H1 (cell line): Measurements from ENCODE around the gene DCPS. TPM values are rescaled to one million over a fixed set of nuclear protein-coding genes. Genes with fewer than 3 reads are reported as not detected.
A peak's percentile ranks its signal among the peaks of the same experiment; 100 is the strongest.

Experiments used
- ASH2L ChIP-seq: fragments of 200-600, 300-600 bp; sonication (generic); IDR thresholded peaks from one replicate; pipeline ENCODE4 v1.7.1; 2017; ENCODE audit warnings: low read length
- BCL11A ChIP-seq, 2 experiments: IDR thresholded peaks; one replicate each; pipeline ENCODE4 v1.6.1; 2011; ENCODE audit warnings: low read depth in 2 of 2, low read length in 2 of 2, mild to moderate bottlenecking in 2 of 2
- CBX5 ChIP-seq: fragments of 300-800, 300-1000 bp; sonication (generic); IDR thresholded peaks from 2 replicates; pipeline ENCODE4 v1.7.1; 2016; ENCODE audit warnings: antibody characterized with exemption, low read length, low read depth
- CHD1 ChIP-seq: IDR thresholded peaks from 2 replicates; pipeline ENCODE4 v1.6.1; 2012; ENCODE audit warnings: low read depth, low read length, improper control_type of control experiment
- CHD2 ChIP-seq: IDR thresholded peaks from 2 replicates; pipeline ENCODE4 v1.6.1; 2012; ENCODE audit warnings: low read length, improper control_type of control experiment
- FOSL1 ChIP-seq: IDR thresholded peaks from 2 replicates; pipeline ENCODE4 v1.6.1; 2011; ENCODE audit warnings: mild to moderate bottlenecking, low read depth, low read length, moderate library complexity; ENCODE audit not compliant: insufficient read depth
- GTF2F1 ChIP-seq: IDR thresholded peaks from 2 replicates; pipeline ENCODE4 v1.6.1; 2012; ENCODE audit warnings: low read depth, low read length, improper control_type of control experiment, borderline replicate concordance
- HDAC2 ChIP-seq, 2 experiments: fragments of 300-600 bp in 1 of 2; sonication (generic) in 1 of 2; IDR thresholded peaks; 2 replicates each; pipeline ENCODE4 v1.6.1; 2011 to 2012; ENCODE audit warnings: low read depth in 2 of 2, low read length in 2 of 2, mild to moderate bottlenecking in 2 of 2, moderate library complexity in 2 of 2, borderline replicate concordance in 1 of 2, inconsistent platforms in 1 of 2
- JUN ChIP-seq: IDR thresholded peaks from 2 replicates; pipeline ENCODE4 v1.6.1; 2011; ENCODE audit warnings: low read depth, mild to moderate bottlenecking, improper control_type of control experiment, low read length
- KDM5A ChIP-seq: fragments of 200-600 bp; IDR thresholded peaks from 2 replicates; pipeline ENCODE4 v1.7.1; 2012; ENCODE audit warnings: mild to moderate bottlenecking, low read length, inconsistent platforms, mixed read lengths
- MAFK ChIP-seq: IDR thresholded peaks from 2 replicates; pipeline ENCODE4 v1.6.1; 2012; ENCODE audit warnings: low read depth, mild to moderate bottlenecking, improper control_type of control experiment, low read length
- NANOG ChIP-seq: IDR thresholded peaks from 2 replicates; pipeline ENCODE4 v1.6.1; 2011; ENCODE audit warnings: low read length, low read depth, mild to moderate bottlenecking, inconsistent platforms; ENCODE audit not compliant: insufficient read depth, poor library complexity, severe bottlenecking
- NRF1 ChIP-seq: IDR thresholded peaks from 2 replicates; pipeline ENCODE4 v1.6.1; 2011; ENCODE audit warnings: mild to moderate bottlenecking, low read depth, low read length, improper control_type of control experiment
- POLR2A ChIP-seq, 2 experiments: IDR thresholded peaks; 1 replicate in 1 of 2; 2 replicates in 1 of 2; pipeline ENCODE4 v1.6.1; 2011; ENCODE audit warnings: low read depth in 2 of 2, low read length in 2 of 2, mild to moderate bottlenecking in 2 of 2; ENCODE audit errors: control extremely low read depth in 1 of 2
- POLR2AphosphoS5 ChIP-seq: IDR thresholded peaks from 2 replicates; pipeline ENCODE4 v1.6.1; 2011; ENCODE audit warnings: low read depth, low read length
- POU5F1 ChIP-seq: IDR thresholded peaks from 2 replicates; pipeline ENCODE4 v1.6.1; 2011; ENCODE audit warnings: low read depth, mild to moderate bottlenecking, low read length, moderate library complexity
- SP1 ChIP-seq: IDR thresholded peaks from 2 replicates; pipeline ENCODE4 v1.6.1; 2011; ENCODE audit warnings: low read depth, low read length
- TAF7 ChIP-seq: optimal IDR thresholded peaks from 2 replicates; pipeline ENCODE3; 2011; ENCODE audit warnings: low read depth, mild to moderate bottlenecking, inconsistent platforms, low read length, moderate library complexity, borderline replicate concordance
- TBP ChIP-seq: IDR thresholded peaks from 2 replicates; pipeline ENCODE4 v1.6.1; 2011; ENCODE audit warnings: low read depth, low read length, improper control_type of control experiment
- polyA plus RNA-seq, 7 experiments: library from polyadenylated mRNA; depleted of rRNA in 3 of 7; stranded (reverse) in 5 of 7; unstranded in 2 of 7; fragments of >200 nt in 5 of 7; fragments of 200-250 nt in 2 of 7; gene quantifications; 1 replicate in 5 of 7; 2 replicates in 1 of 7; 4 replicates in 1 of 7; pipeline versions ENCODE4 v1.2.1 to v1.2.3, GENCODE V29; 2011 to 2013; ENCODE audit warnings: missing spikeins in 2 of 7, mixed read lengths in 2 of 7
- total RNA-seq: library from RNA; stranded (reverse); fragmentation: NEBNext Ultra II Directional; extraction: Animal tissue kit (Norgen Biotek cat#: 25700); gene quantifications from 2 replicates; pipeline ENCODE4 v1.2.1, GENCODE V29; 2021
- TF ChIP-seq, protein P1 (sequence below): IDR thresholded peaks from 2 replicates; pipeline ENCODE4 v1.6.1; 2012; ENCODE audit warnings: low read length, inconsistent platforms
- TF ChIP-seq, protein P2 (sequence below): IDR thresholded peaks from 2 replicates; pipeline ENCODE4 v1.6.1; 2011; ENCODE audit warnings: low read length, improper control_type of control experiment
- TF ChIP-seq, protein P3 (sequence below): IDR thresholded peaks from 2 replicates; pipeline ENCODE4 v1.6.1; 2012; ENCODE audit warnings: inconsistent platforms

DCPS gene
- total and polyA plus RNA-seq, 2 of the 8 experiments (the other 6 are each of a cell fraction or from before 2014, with no cell fraction given) = 24.6 to 55.2 TPM

DNA sequence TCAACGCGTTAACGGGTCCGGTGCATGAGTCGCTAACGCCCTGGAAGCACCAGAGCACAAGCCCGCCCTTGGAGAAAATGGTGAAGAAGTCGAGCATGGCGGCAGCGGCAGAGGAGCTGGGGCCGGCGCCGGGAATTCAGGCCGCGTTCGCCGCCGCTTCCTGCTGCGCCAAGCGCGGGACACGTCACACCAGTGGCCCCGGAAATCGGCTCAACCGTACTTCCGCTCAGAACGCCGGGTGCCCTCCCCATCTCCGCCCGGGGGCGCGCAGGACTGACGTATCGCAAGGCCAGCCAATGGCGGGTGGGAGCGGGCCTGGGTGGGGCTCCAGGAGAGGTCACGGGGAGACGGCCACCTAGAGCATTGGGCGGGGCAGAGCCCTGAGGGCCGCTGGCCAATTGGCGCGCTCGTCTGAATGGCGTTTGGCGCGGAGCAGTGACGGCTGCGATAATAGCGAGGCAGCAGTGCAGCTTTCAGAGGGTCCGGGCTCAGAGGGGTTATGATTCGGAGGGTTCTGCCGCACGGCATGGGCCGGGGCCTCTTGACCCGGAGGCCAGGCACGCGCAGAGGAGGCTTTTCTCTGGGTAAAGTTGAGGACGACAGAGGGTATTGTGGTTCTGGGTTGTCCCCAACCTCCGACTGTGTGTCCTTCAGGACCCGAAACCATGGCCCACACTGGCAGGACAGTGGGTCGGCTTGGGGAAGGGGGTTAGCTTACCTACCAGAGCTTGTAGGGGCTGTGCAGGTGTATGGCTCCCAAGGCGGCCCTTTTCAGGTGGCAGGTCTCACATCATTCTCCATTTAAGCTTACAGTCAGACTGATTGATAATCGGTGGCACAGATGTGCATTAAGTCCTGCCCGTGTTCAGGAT, 34.9 kb upstream of the DCPS start, which contains the start of the genes FOXRED1 and SRPRA (continued):
- TF ChIP-seq, protein P1, sequence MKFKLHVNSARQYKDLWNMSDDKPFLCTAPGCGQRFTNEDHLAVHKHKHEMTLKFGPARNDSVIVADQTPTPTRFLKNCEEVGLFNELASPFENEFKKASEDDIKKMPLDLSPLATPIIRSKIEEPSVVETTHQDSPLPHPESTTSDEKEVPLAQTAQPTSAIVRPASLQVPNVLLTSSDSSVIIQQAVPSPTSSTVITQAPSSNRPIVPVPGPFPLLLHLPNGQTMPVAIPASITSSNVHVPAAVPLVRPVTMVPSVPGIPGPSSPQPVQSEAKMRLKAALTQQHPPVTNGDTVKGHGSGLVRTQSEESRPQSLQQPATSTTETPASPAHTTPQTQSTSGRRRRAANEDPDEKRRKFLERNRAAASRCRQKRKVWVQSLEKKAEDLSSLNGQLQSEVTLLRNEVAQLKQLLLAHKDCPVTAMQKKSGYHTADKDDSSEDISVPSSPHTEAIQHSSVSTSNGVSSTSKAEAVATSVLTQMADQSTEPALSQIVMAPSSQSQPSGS = no peak
- TF ChIP-seq POLR2AphosphoS5 = peak; percentile 90
- no peak for TF ChIP-seq HDAC2 (IDR thresholded peaks at IDR 0.05; ENCODE audit: borderline replicate concordance in 1 of 2, low read depth in 2 of 2, low read length in 2 of 2)
- TF ChIP-seq KDM5A = peak; percentile 95
- no peak for TF ChIP-seq FOSL1
- TF ChIP-seq CBX5 = no peak
- peak; percentile 61 for TF ChIP-seq ASH2L
- no peak for TF ChIP-seq CHD1
- peak; percentile 6 for TF ChIP-seq NANOG
- no peak for TF ChIP-seq NRF1
- peak; percentile 86 to 97 for TF ChIP-seq POLR2A (IDR thresholded peaks at IDR 0.05; ENCODE audit: control extremely low read depth in 1 of 2, low read depth in 2 of 2, low read length in 2 of 2)
- peak; percentile 32; the same call in 1 of the 2 replicates for TF ChIP-seq GTF2F1
- TF ChIP-seq JUN = no peak
- TF ChIP-seq, protein P2, sequence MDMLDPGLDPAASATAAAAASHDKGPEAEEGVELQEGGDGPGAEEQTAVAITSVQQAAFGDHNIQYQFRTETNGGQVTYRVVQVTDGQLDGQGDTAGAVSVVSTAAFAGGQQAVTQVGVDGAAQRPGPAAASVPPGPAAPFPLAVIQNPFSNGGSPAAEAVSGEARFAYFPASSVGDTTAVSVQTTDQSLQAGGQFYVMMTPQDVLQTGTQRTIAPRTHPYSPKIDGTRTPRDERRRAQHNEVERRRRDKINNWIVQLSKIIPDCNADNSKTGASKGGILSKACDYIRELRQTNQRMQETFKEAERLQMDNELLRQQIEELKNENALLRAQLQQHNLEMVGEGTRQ = peak; percentile 88
- TF ChIP-seq BCL11A (IDR thresholded peaks at IDR 0.05; ENCODE audit: low read depth in 2 of 2, low read length in 2 of 2) = no peak
- no peak for TF ChIP-seq POU5F1
- peak; percentile 92 for TF ChIP-seq TBP
- TF ChIP-seq, protein P3, sequence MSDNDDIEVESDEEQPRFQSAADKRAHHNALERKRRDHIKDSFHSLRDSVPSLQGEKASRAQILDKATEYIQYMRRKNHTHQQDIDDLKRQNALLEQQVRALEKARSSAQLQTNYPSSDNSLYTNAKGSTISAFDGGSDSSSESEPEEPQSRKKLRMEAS = peak; percentile 27; the same call in 1 of the 2 replicates
- TF ChIP-seq SP1 = peak; percentile 89
- peak; percentile 92 for TF ChIP-seq TAF7
- TF ChIP-seq CHD2 = peak; percentile 78
- TF ChIP-seq MAFK = no peak
